OCI-LY7 (cell line): Measurements from ENCODE around the gene MOCS1. TPM values are rescaled to one million over a fixed set of nuclear protein-coding genes. Genes with fewer than 3 reads are reported as not detected.

Source experiments
- BruUV-seq: library from RNA; stranded (reverse); fragments of 400-500 nt; replicated peaks from 2 replicates; lab custom pipeline; 2021; lab: Mats Ljungman, UMichigan
- CTCF ChIA-PET: fragments of 300-600 bp; sonication (Branson Sonifier 250); formaldehyde crosslinking; loops from one replicate; lab custom pipeline; 2022; ENCODE audit warnings: antibody characterized with exemption; ENCODE audit not compliant: unreplicated experiment; lab: Charles Lee
- POLR2A ChIA-PET: fragments of 300-600 bp; sonication (Branson Sonifier 250); formaldehyde crosslinking; loops from one replicate; lab custom pipeline; 2022; ENCODE audit warnings: antibody characterized with exemption; lab: Charles Lee
- DNase-seq: peaks from one replicate; pipeline ENCODE4 v3.0.0-alpha.2; 2015; ENCODE audit warnings: low spot score
- H2AFZ ChIP-seq: fragments of 200-600 bp; sonication (generic), shearing (Covaris generic); 2 replicates; pipeline ENCODE4 v1.6.1; 2014; ENCODE audit warnings: mild to moderate bottlenecking, antibody characterized with exemption, low read length, moderate library complexity
- H3K27ac ChIP-seq: fragments of 200-600 bp; sonication (generic); 2 replicates; pipeline ENCODE4 v1.5.1; 2014; ENCODE audit warnings: mixed run types, low read depth, mild to moderate bottlenecking, moderate library complexity, low read length, inconsistent platforms; ENCODE audit not compliant: poor library complexity, severe bottlenecking
- H3K36me3 ChIP-seq: fragments of 200-600 bp; sonication (generic); 2 replicates; pipeline ENCODE4 v1.6.1; 2014; ENCODE audit warnings: mild to moderate bottlenecking, antibody characterized with exemption, low read length, moderate library complexity, mixed read lengths; ENCODE audit not compliant: insufficient read depth
- H3K4me1 ChIP-seq: fragments of 200-600 bp; sonication (generic); 2 replicates; pipeline ENCODE4 v1.5.1; 2014; ENCODE audit warnings: mild to moderate bottlenecking, low read length; ENCODE audit not compliant: insufficient read depth, poor library complexity, severe bottlenecking
- H3K4me2 ChIP-seq: fragments of 200-600 bp; sonication (generic); 2 replicates; pipeline ENCODE4 v1.6.1; 2014; ENCODE audit warnings: mild to moderate bottlenecking, low read length
- H3K4me3 ChIP-seq: fragments of 200-600 bp; sonication (generic); 2 replicates; pipeline ENCODE4 v1.5.1; 2014; ENCODE audit warnings: mild to moderate bottlenecking, low read depth, low read length; ENCODE audit not compliant: poor library complexity, severe bottlenecking
- H3K79me2 ChIP-seq: fragments of 200-600 bp; sonication (generic); 2 replicates; pipeline ENCODE4 v1.6.1; 2016; ENCODE audit warnings: low read depth, mild to moderate bottlenecking, low read length, moderate library complexity, mixed read lengths; ENCODE audit not compliant: insufficient read depth
- H3K9me2 ChIP-seq: fragments of 200-600 bp; sonication (generic); 2 replicates; pipeline ENCODE4 v1.6.1; 2016; ENCODE audit warnings: mild to moderate bottlenecking, low read length, mixed read lengths; ENCODE audit not compliant: insufficient read depth
- H3K9me3 ChIP-seq: fragments of 200-600 bp; sonication (generic); 2 replicates; pipeline ENCODE4 v1.6.1; 2014; ENCODE audit warnings: mild to moderate bottlenecking, mixed run types, low read length, mixed read lengths
- H4K20me1 ChIP-seq: fragments of 200-600 bp; sonication (generic); 2 replicates; pipeline ENCODE4 v1.6.1; 2014; ENCODE audit warnings: mild to moderate bottlenecking, antibody characterized with exemption, low read length, moderate library complexity, mixed read lengths; ENCODE audit not compliant: insufficient read depth
- EZH2phosphoT487 ChIP-seq: fragments of 200-600 bp; sonication (generic); IDR thresholded peaks from 2 replicates; pipeline ENCODE4 v1.6.1; 2018; ENCODE audit warnings: low read depth, borderline replicate concordance, mild to moderate bottlenecking, mixed run types, antibody characterized with exemption, low read length, moderate library complexity, mixed read lengths
- intact Hi-C: fragments of 100-400 bp; cut with micrococcal nuclease; formaldehyde crosslinking; loops from one replicate; pipeline ENCODE4 v1.10.0; 2022; ENCODE audit not compliant: unreplicated experiment
- total RNA-seq, 2 experiments: library from RNA; depleted of rRNA in 1 of 2; stranded (reverse); fragments of >200 nt in 1 of 2; shearing (Covaris generic) in 1 of 2; gene quantifications; 2 replicates each; pipeline ENCODE4 v1.2.3, GENCODE V29; 2014 to 2022
- TF ChIP-seq, protein P1 (sequence below): fragments of 200-600 bp; sonication (generic); conservative IDR thresholded peaks from 2 replicates; pipeline ENCODE4 v1.5.1; 2014; ENCODE audit warnings: mild to moderate bottlenecking, antibody characterized with exemption, low read length, moderate library complexity, mixed read lengths

MOCS1 gene
- total RNA-seq, 2 experiments from 2014 or later = not detected

DNA sequence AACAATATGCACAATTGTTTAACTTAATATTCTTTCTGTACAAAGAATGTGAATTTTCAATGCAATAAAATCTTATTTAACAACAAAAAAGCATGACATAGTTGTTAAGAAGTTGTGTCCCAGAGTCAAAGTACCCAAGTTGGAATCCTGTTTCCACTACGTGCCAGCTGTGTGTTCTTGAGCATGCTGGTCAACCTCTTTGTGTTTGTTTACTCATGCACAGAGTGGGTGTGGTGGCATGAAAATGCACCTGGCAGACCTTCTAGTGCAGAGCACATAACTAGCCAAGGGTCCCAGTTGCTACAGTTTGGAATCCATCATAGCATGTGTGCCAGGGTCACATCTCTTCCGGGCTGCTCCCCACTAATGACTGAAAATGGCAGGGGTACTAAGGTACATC, 24.7 kb upstream of the MOCS1 start:
- Histone ChIP-seq H3K9me3 (no peaks in the 10 kb centered on the region), H3K79me2 (no peaks in the 10 kb centered on the region), H3K9me2 (no peaks in the 10 kb centered on the region), H2AFZ (no peak overlapping the region), H3K4me3 (no peak overlapping the region), H3K27ac (no peak overlapping the region), H4K20me1 (no peaks in the 10 kb centered on the region), H3K4me1 (no peaks in the 10 kb centered on the region), H3K36me3 (no peaks in the 10 kb centered on the region), H3K4me2 (no peak overlapping the region)
- DNase-seq = peak; percentile 1
- POLR2A ChIA-PET = no interaction called here
- CTCF ChIA-PET = no interaction called here
- BruUV-seq = no TSS peak
- no peak for TF ChIP-seq EZH2phosphoT487
- intact Hi-C loops = no loop called here

DNA sequence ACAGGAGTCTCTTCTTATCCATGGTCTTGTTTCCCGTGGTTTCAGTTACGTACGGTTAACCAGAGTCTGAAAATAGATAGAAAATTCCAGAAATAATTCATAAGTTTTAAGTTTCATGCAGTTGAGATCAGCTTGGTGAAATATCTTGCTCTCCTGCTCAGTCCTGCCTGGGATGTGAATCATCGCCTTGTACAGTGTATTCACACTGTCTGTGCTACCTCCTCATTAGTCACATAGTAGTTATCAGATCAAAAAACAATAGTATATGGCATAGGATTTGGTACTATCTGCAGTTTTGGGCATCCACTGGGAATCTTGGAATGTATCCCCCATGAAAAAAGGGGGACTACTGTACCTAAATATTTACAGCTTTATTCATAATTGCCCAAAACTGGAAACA, 22.7 kb upstream of the MOCS1 start:
- Histone ChIP-seq H4K20me1 (no peaks in the 10 kb centered on the region), H3K9me3 (no peaks in the 10 kb centered on the region), H3K27ac (no peak overlapping the region), H3K79me2 (no peaks in the 10 kb centered on the region), H3K4me3 (no peak overlapping the region), H2AFZ (no peak overlapping the region), H3K4me1 (no peaks in the 10 kb centered on the region), H3K36me3 (no peaks in the 10 kb centered on the region), H3K4me2 (no peak overlapping the region), H3K9me2 (no peaks in the 10 kb centered on the region)
- ChIA-PET CTCF (no interaction called here), POLR2A (no interaction called here)
- TF ChIP-seq, protein P1, sequence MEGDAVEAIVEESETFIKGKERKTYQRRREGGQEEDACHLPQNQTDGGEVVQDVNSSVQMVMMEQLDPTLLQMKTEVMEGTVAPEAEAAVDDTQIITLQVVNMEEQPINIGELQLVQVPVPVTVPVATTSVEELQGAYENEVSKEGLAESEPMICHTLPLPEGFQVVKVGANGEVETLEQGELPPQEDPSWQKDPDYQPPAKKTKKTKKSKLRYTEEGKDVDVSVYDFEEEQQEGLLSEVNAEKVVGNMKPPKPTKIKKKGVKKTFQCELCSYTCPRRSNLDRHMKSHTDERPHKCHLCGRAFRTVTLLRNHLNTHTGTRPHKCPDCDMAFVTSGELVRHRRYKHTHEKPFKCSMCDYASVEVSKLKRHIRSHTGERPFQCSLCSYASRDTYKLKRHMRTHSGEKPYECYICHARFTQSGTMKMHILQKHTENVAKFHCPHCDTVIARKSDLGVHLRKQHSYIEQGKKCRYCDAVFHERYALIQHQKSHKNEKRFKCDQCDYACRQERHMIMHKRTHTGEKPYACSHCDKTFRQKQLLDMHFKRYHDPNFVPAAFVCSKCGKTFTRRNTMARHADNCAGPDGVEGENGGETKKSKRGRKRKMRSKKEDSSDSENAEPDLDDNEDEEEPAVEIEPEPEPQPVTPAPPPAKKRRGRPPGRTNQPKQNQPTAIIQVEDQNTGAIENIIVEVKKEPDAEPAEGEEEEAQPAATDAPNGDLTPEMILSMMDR = no peak
- TF ChIP-seq EZH2phosphoT487 = no peak
- intact Hi-C loops = no loop called here
- BruUV-seq = no TSS peak
- DNase-seq = no peak

DNA sequence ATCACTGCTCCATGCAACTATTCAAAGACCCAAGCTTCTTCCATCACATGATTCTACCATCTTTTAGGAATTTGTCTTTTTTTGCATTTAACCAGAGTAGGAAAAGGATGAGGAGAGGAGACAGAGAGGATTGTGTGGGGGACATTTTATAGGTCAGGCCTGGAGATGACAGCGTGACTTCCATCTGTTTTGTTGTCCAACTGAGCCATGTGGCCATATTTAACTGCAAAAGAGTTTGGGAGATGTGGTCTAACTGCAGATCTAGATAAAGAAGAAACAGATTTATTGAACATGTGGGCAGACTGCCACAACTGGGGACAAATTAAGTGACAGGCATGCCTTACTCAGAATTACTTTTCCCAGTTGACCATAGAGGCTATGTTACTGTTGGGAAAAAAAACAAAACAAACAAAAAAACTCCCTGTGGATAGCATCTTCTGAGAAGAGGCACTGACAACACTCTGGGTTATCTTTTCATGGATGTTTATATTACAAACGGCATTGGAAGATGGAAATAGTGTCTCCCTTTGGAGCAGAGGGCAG, 18.9 kb upstream of the MOCS1 start:
- Histone ChIP-seq H3K36me3 (no peaks in the 10 kb centered on the region), H3K4me3 (no peak overlapping the region), H3K9me3 (no peaks in the 10 kb centered on the region), H3K27ac (no peak overlapping the region), H3K4me2 (no peak overlapping the region), H3K79me2 (no peaks in the 10 kb centered on the region), H3K9me2 (no peaks in the 10 kb centered on the region), H4K20me1 (no peaks in the 10 kb centered on the region), H2AFZ (no peak overlapping the region), H3K4me1 (no peaks in the 10 kb centered on the region)
- DNase-seq = no peak
- ChIA-PET CTCF (no interaction called here), POLR2A (no interaction called here)
- TF ChIP-seq, protein P1 = no peak
- no peak for TF ChIP-seq EZH2phosphoT487
- no TSS peak for BruUV-seq
- intact Hi-C loops = no loop called here
